NCI-H146 treated with DMSO at 0.1 percent for 48 hours (cell line): ENCODE measurements around the gene REC114.

Source experiments
- DNase-seq: peaks from one replicate; lab custom pipeline; 2025; ENCODE audit not compliant: unreplicated experiment; lab: John Stamatoyannopoulos, UW

The REC114 gene

DNA sequence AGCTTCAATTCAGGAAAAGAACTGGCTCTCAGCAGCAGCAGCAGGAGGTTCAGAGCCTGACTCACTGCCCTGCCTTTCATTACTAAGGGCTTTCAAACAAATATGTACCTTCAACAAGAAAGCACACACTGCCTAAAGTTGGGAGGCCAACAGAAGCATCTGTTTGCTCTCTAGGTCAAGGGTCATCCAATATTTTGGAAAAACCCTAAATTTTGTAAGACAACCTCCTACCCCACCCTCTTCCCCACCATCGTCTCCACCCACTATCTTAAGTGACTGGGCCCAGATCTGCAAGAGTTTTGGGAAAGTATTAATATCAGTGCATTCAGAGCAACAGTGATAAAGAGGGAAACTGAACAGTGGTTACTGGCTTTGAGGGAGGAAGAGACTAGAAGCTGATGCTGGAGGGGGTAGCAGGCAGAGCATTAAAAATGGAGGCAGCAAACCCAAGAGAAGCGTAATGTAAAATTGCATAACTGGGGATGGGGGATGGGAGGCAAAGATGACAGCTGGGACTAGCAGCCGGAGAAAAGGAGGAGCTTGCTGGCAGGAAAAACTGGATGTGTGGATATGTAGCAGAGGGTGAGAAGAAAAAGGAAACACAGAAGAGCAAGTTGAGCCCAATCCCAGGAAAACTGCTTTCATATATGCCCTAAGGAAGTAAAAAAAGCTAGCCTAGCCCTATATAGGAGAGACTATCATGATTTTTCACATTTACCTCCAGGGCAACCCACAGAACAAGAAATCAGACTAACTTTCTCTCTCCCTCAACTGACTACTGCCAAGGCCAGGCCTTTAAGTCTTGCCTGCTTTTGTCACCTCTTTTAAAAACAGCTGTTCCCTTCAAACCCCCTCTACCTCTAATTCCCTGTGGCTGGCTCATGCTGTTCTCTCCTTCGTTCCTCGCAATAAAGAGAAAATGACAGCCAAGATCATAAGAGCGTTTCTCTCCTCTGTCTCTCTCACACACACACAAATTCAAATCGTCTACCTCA lies 158.8 kb downstream of the REC114 start:
- DNase-seq: no peak

GRCh38 chr15:73602446-73602843 lies 159.5 kb downstream of the REC114 start:
- no peak for DNase-seq

DNA sequence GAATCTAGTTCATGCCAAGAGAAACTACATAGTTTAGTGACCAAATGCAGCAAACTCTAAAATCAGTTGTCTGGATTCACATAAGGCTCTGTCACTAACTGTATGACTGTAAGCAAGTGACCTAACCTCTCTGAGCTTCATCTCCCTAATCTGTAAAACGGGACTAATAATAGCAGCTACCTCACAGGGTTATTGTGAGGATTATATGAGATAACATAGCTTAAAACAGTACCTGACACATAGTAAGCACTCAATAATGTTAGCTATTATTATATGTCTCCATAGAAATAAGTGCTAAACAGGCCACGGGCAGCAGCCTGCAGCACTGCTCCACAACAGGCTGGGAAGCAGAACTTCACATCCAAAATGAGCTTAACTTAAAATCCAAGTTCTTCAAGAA lies 160.0 kb downstream of the REC114 start:
- DNase-seq: no peak

GRCh38 chr15:73604477-73604876 lies 161.5 kb downstream of the REC114 start:
- no peak for DNase-seq

DNA sequence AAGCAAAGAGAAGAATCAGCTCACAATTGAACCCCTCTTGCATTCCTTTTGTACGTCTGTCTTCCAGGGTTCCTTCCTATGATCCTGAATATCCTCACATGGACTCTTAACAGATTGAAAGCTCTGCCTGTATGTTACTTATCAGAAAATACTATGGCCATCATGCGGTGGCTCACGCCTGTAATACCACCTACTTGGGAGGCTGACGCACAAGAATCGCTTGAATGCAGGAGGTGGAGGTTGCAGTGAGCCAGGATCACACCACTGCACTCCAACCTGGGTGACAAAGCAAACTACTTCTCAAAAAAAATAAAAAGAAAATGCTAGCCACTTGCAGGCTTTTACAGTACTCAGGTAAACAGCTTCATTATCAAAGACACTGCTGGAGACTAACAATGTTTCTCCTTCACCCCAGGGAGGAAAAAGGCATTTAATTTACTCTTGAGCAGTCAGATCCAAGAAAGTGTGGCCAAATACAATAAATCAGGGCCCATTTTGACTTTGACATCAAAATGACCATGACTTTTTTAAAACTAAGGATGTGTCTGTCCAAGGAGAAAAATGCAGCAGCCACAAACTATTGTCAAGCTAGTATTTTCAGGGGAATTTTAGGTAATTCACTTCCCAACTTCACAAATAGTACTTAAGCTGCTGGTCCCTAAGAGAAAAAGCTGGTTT lies 162.9 kb downstream of the REC114 start:
- no peak for DNase-seq

DNA sequence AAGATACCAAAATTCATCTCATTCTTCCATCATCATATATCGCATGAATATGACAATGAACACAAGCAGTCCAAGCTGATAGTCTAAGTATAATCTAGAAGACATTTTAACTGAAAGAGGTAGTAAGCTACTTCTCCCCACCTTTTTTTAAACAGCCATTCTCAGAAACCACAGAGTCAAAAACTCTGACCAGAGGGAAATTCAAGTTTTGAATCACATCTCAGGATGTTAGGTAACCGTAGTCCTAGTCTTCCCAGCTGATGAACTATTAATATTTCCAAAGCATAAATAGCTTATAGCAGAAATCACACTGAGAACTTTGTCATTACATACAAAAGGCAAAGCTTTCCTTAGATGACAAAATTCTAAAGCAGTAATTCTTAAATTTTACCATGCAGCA lies 164.4 kb downstream of the REC114 start:
- no peak for DNase-seq

- no peak for DNase-seq
Observed at GRCh38 chr15:73607843-73608242, 164.9 kb downstream of the REC114 start.

- DNase-seq: no peak
Observed at GRCh38 chr15:73608475-73608874, 165.5 kb downstream of the REC114 start.

DNA sequence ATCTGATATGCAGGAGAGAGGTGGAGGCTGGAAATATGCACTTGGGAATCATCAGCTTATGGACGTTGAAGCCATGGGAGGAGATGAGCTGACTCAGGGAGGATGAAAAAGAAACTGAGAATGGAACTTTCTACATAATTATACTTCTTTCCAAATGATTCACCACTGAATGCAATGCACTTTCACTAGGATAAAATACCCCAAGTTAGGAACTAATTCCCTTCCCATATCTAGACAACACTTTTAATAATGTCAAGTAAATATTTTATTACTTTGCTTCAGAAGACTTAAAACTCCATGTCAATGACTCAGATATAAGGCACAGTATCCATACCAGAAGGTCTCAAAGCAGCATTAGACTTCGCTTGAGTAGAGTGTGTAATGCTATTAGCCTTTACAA lies 166.0 kb downstream of the REC114 start:
- no peak for DNase-seq
